ENCODE data around the gene TENT5A. TPM values are rescaled to one million over a fixed set of nuclear protein-coding genes. Genes with fewer than 3 reads are reported as not detected.

TENT5A gene
- total RNA-seq, 4 donors from 2014 or later, result 18.4 to 26.6 (median 24.7) TPM

- intact Hi-C loops (cut with DNase I; ENCODE audit: low total_unique reads), result no loop called here
- no peak for DNase-seq (ENCODE audit: low spot score in 2 of 2)
- WGBS, 2 donors, result 51 to 59% methylated on average over 1 of the region's 1 CpG
- H3K4me3 ChIP-seq (ENCODE audit: low read depth, poor library complexity, severe bottlenecking), result no peak overlapping the region
- no peak for TF ChIP-seq POLR2A (IDR thresholded peaks at IDR 0.05)
- no peak for TF ChIP-seq CTCF (IDR thresholded peaks at IDR 0.05)
These were observed 34.4 kb downstream of the TENT5A start for GRCh38 chr6:81718126-81718525.

GRCh38 chr6:81714684-81715083 is 37.8 kb downstream of the TENT5A start:
- H3K4me3 ChIP-seq (ENCODE audit: low read depth, poor library complexity, severe bottlenecking), result no peak overlapping the region
- intact Hi-C loops (cut with DNase I; ENCODE audit: low total_unique reads), result no loop called here
- no peak for TF ChIP-seq CTCF (IDR thresholded peaks at IDR 0.05)
- no peak for TF ChIP-seq POLR2A (IDR thresholded peaks at IDR 0.05)
- DNase-seq (ENCODE audit: low spot score in 2 of 2), result no peak
- WGBS, 2 donors, result 86 to 90% methylated on average over 3 of the region's 3 CpGs

GRCh38 chr6:81713205-81713604 is 39.3 kb downstream of the TENT5A start:
- WGBS, 2 donors, result 71 to 74% methylated on average over 1 of the region's 1 CpG
- intact Hi-C loops (cut with DNase I; ENCODE audit: low total_unique reads), result no loop called here
- TF ChIP-seq POLR2A (IDR thresholded peaks at IDR 0.05), result no peak
- no peak for TF ChIP-seq CTCF (IDR thresholded peaks at IDR 0.05)
- DNase-seq (ENCODE audit: low spot score in 2 of 2), result no peak
- no peak overlapping the region for H3K4me3 ChIP-seq (ENCODE audit: low read depth, poor library complexity, severe bottlenecking)

DNA sequence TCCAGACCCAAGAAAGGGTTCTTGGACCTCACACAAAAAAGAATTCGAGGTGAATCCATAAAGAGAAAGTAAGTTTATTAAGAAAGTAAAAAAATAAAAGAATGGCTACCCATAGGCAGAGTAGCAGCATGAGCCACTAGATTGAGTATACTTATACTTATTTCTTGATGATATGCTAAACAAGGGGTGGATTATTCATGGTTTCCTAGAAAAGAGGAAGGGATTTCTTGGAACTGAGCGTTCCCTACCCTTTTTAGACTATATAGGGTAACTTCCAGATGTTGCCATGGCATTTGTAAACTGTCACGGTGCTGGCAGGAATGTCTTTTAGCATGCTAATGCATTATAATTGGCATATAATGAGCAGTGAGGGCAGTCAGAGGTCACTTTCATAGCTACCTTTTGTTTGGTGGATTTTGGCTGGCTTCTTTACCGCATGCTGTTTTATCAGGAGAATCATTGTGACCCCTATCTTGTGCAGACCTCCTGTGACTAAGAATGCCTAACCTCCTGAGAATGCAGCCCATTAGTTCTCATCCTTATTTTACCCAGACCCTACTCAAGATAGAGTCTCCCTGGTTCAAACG is 44.3 kb downstream of the TENT5A start:
- intact Hi-C loops (cut with DNase I; ENCODE audit: low total_unique reads), result no loop called here
- no peak for DNase-seq (ENCODE audit: low spot score in 2 of 2)
- WGBS, 2 donors, result 71 to 73% methylated on average over 5 of the region's 5 CpGs
- no peak overlapping the region for H3K4me3 ChIP-seq (ENCODE audit: low read depth, poor library complexity, severe bottlenecking)
- TF ChIP-seq POLR2A (IDR thresholded peaks at IDR 0.05) (no peak), CTCF (IDR thresholded peaks at IDR 0.05) (no peak)

- DNase-seq (ENCODE audit: low spot score in 2 of 2), result no peak
- intact Hi-C loops (cut with DNase I; ENCODE audit: low total_unique reads), result no loop called here
- H3K4me3 ChIP-seq (ENCODE audit: low read depth, poor library complexity, severe bottlenecking), result no peak overlapping the region
- TF ChIP-seq CTCF (IDR thresholded peaks at IDR 0.05) (no peak), POLR2A (IDR thresholded peaks at IDR 0.05) (no peak)
These were observed 47.8 kb downstream of the TENT5A start for GRCh38 chr6:81704700-81705099.

GRCh38 chr6:81700414-81700813 is 52.1 kb downstream of the TENT5A start:
- WGBS, 2 donors, result 84 to 89% methylated on average over 1 of the region's 1 CpG
- no peak for DNase-seq (ENCODE audit: low spot score in 2 of 2)
- intact Hi-C loops (cut with DNase I; ENCODE audit: low total_unique reads), result no loop called here
- TF ChIP-seq POLR2A (IDR thresholded peaks at IDR 0.05) (no peak), CTCF (IDR thresholded peaks at IDR 0.05) (no peak)
- H3K4me3 ChIP-seq (ENCODE audit: low read depth, poor library complexity, severe bottlenecking), result no peak overlapping the region

Measured in lower leg skin (tissue), 4 donors.